HG03575 (cell line): Measurements from ENCODE around the gene BIRC5.
"Not testable (repeated sequence)": the region's sequence is repeated elsewhere in the genome, so short reads cannot be mapped to it uniquely, and the experiment has no call there.

Experiments
- ATAC-seq: cut with Tn5 transposase; IDR thresholded peaks from one replicate; pipeline ENCODE4 v1.9.1; 2021; ENCODE audit not compliant: unreplicated experiment, insufficient number of reproducible peaks, low FRiP score; ENCODE audit errors: extremely low read depth

BIRC5 gene

GRCh38 chr17:78214016-78214705 lies at the start of gene BIRC5:
Gene BIRC5, plus strand, starts transcription at chr17:78214253. Its CDS starts 64 bp downstream, at chr17:78214317.
- ATAC-seq = no peak

- no peak for ATAC-seq
Measured at GRCh38 chr17:78164748-78165607, 49.1 kb upstream of the BIRC5 start.

GRCh38 chr17:78166416-78166815 lies 47.6 kb upstream of the BIRC5 start:
- ATAC-seq = no peak

GRCh38 chr17:78168242-78168902 lies 45.7 kb upstream of the BIRC5 start, which contains the start of gene SYNGR2:
Gene SYNGR2, plus strand, starts transcription at chr17:78168581. Its CDS starts 36 bp downstream, at chr17:78168617.
- ATAC-seq = no peak

- ATAC-seq = no peak
Measured at GRCh38 chr17:78168903-78169793, 44.9 kb upstream of the BIRC5 start.

GRCh38 chr17:78170692-78171590 lies 43.1 kb upstream of the BIRC5 start:
- no peak for ATAC-seq

- not testable (repeated sequence) for ATAC-seq
Measured at GRCh38 chr17:78171591-78172248, 42.3 kb upstream of the BIRC5 start.

GRCh38 chr17:78172249-78173051 lies 41.6 kb upstream of the BIRC5 start:
- ATAC-seq = no peak

- no peak for ATAC-seq
Measured at GRCh38 chr17:78173097-78173715, 40.8 kb upstream of the BIRC5 start.

GRCh38 chr17:78174346-78174869 lies 39.6 kb upstream of the BIRC5 start:
- ATAC-seq = no peak

GRCh38 chr17:78174870-78175642 lies 39.0 kb upstream of the BIRC5 start:
- ATAC-seq = no peak

GRCh38 chr17:78175643-78175981 lies 38.4 kb upstream of the BIRC5 start:
- no peak for ATAC-seq

GRCh38 chr17:78176548-78177025 lies 37.5 kb upstream of the BIRC5 start:
- ATAC-seq = no peak

- ATAC-seq = no peak
Measured at GRCh38 chr17:78179372-78179771, 34.7 kb upstream of the BIRC5 start.

GRCh38 chr17:78180083-78180482 lies 34.0 kb upstream of the BIRC5 start:
- no peak for ATAC-seq
